SK-N-SH (cell line): ENCODE results near the gene SAMD4A. TPM values are rescaled to one million over a fixed set of nuclear protein-coding genes. Genes with fewer than 3 reads are reported as not detected.

Experiments used
- CTCF ChIA-PET: fragments of 300-600, 350-600 bp; formaldehyde crosslinking; extraction: SDS; loops from one replicate; lab custom pipeline; 2021; lab: Yijun Ruan, JAX
- POLR2A ChIA-PET: fragments of 350-600 bp; sonication (Branson Sonifier 250); formaldehyde crosslinking; extraction: SDS; loops from one replicate; lab custom pipeline; 2020; ENCODE audit warnings: antibody characterized with exemption, inconsistent platforms; lab: Yijun Ruan, JAX
- DNase-seq: peaks from one replicate; pipeline ENCODE4 v3.0.0; 2012
- H2AFZ ChIP-seq: fragments of 200-600 bp; sonication (generic); 2 replicates; pipeline ENCODE4 v1.8.1; 2016; ENCODE audit warnings: antibody characterized with exemption, mild to moderate bottlenecking, low read depth
- H3F3A ChIP-seq: fragments of 200-600 bp; sonication (generic); replicated peaks from 2 replicates; pipeline ENCODE3; 2016; ENCODE audit warnings: antibody characterized with exemption, mild to moderate bottlenecking; ENCODE audit not compliant: insufficient read depth
- H3K27ac ChIP-seq, 2 experiments: fragments of 200-500 bp in 1 of 2; fragments of 200-600 bp in 1 of 2; sonication (Bioruptor generic) in 1 of 2; sonication (generic), shearing (Covaris generic) in 1 of 2; 2 replicates each; pipeline versions ENCODE4 v1.5.1 to v1.6.1; 2014 to 2016; ENCODE audit warnings: low read depth in 2 of 2, inconsistent platforms in 1 of 2, low read length in 1 of 2, mild to moderate bottlenecking in 1 of 2, mixed read lengths in 1 of 2
- H3K27me3 ChIP-seq: fragments of 200-600 bp; sonication (generic), shearing (Covaris generic); 2 replicates; pipeline ENCODE4 v1.6.1; 2016; ENCODE audit warnings: mixed run types; ENCODE audit not compliant: insufficient read depth
- H3K36me3 ChIP-seq, 2 experiments: fragments of 200-500 bp in 1 of 2; fragments of 200-600 bp in 1 of 2; sonication (Bioruptor generic) in 1 of 2; sonication (generic) in 1 of 2; replicated peaks in 1 of 2; 2 replicates each; pipeline versions ENCODE3 to v1.5.1; 2014 to 2016; ENCODE audit warnings: low read length in 1 of 2, mild to moderate bottlenecking in 1 of 2; ENCODE audit not compliant: insufficient read depth in 2 of 2, control insufficient read depth in 1 of 2
- H3K4me1 ChIP-seq, 2 experiments: fragments of 200-500 bp in 1 of 2; fragments of 200-600 bp in 1 of 2; sonication (Bioruptor generic) in 1 of 2; sonication (generic), shearing (Covaris generic) in 1 of 2; 2 replicates each; pipeline versions ENCODE4 v1.5.1 to v1.6.1; 2014 to 2016; ENCODE audit warnings: low read depth in 1 of 2, low read length in 1 of 2, mixed run types in 1 of 2; ENCODE audit not compliant: insufficient read depth in 2 of 2, control insufficient read depth in 1 of 2
- H3K4me2 ChIP-seq: fragments of 200-600 bp; sonication (generic), shearing (Covaris generic); 2 replicates; pipeline ENCODE4 v1.6.1; 2017; ENCODE audit warnings: mixed run types
- H3K4me3 ChIP-seq, 2 experiments: fragments of 200-500 bp in 1 of 2; fragments of 200-600 bp in 1 of 2; sonication (Bioruptor generic) in 1 of 2; sonication (generic), shearing (Covaris generic) in 1 of 2; 2 replicates each; pipeline versions ENCODE4 v1.5.1 to v1.8.1; 2014 to 2016; ENCODE audit warnings: low read depth in 2 of 2, inconsistent platforms in 1 of 2, low read length in 1 of 2, mild to moderate bottlenecking in 1 of 2, mixed read lengths in 1 of 2, moderate library complexity in 1 of 2
- H3K79me2 ChIP-seq: fragments of 200-600 bp; sonication (generic); 2 replicates; pipeline ENCODE4 v1.8.1; 2017; ENCODE audit warnings: mild to moderate bottlenecking; ENCODE audit not compliant: insufficient read depth
- H3K9ac ChIP-seq: fragments of 200-600 bp; sonication (generic); 2 replicates; pipeline ENCODE4 v1.6.1; 2017; ENCODE audit warnings: mixed run types
- H3K9me2 ChIP-seq: fragments of 200-600 bp; sonication (generic); 2 replicates; pipeline ENCODE4 v1.6.1; 2017; ENCODE audit warnings: mixed run types
- H3K9me3 ChIP-seq: fragments of 200-600 bp; sonication (generic); 2 replicates; pipeline ENCODE4 v1.6.1; 2017; ENCODE audit warnings: mixed run types, mild to moderate bottlenecking, moderate library complexity
- H4K20me1 ChIP-seq: fragments of 200-600 bp; sonication (generic); 2 replicates; pipeline ENCODE4 v1.6.1; 2017; ENCODE audit warnings: mild to moderate bottlenecking, mixed run types; ENCODE audit not compliant: insufficient read depth
- CHD2 ChIP-seq: fragments of 150-350 bp; IDR thresholded peaks from 2 replicates; pipeline ENCODE4 v1.6.1; 2018; ENCODE audit warnings: low read length; ENCODE audit not compliant: partially characterized antibody
- EP300 ChIP-seq, 2 experiments: IDR thresholded peaks; 2 replicates each; pipeline versions ENCODE4 v1.4.0 to v1.6.1; 2012; ENCODE audit warnings: borderline replicate concordance in 1 of 2, low read depth in 1 of 2, low read length in 1 of 2
- FOSL2 ChIP-seq: IDR thresholded peaks from 2 replicates; pipeline ENCODE4 v1.4.0; 2012; ENCODE audit warnings: low read depth, mild to moderate bottlenecking, moderate library complexity, borderline replicate concordance
- JUND ChIP-seq: IDR thresholded peaks from 2 replicates; pipeline ENCODE4 v1.4.0; 2012
- POLR2AphosphoS5 ChIP-seq: IDR thresholded peaks from 2 replicates; pipeline ENCODE4 v1.6.1; 2012; ENCODE audit warnings: low read depth, low read length
- RAD21 ChIP-seq: IDR thresholded peaks from 2 replicates; pipeline ENCODE4 v1.6.1; 2012; ENCODE audit warnings: mild to moderate bottlenecking, low read length
- RCOR1 ChIP-seq: fragments of 150-350 bp; IDR thresholded peaks from 2 replicates; pipeline ENCODE4 v1.6.1; 2017; ENCODE audit warnings: antibody characterized with exemption, low read length
- TAF1 ChIP-seq: IDR thresholded peaks from 2 replicates; pipeline ENCODE4 v1.6.1; 2012; ENCODE audit warnings: low read depth, mild to moderate bottlenecking, low read length, moderate library complexity, borderline replicate concordance
- TEAD4 ChIP-seq: IDR thresholded peaks from 2 replicates; pipeline ENCODE4 v1.4.0; 2012; ENCODE audit warnings: mild to moderate bottlenecking, borderline replicate concordance; ENCODE audit not compliant: insufficient read depth
- USF1 ChIP-seq: IDR thresholded peaks from 2 replicates; pipeline ENCODE4 v1.4.0; 2012; ENCODE audit warnings: low read depth, borderline replicate concordance
- YY1 ChIP-seq: IDR thresholded peaks from 2 replicates; pipeline ENCODE4 v1.4.0; 2012; ENCODE audit warnings: low read depth, mild to moderate bottlenecking
- WGBS: methylation state at CpG from one replicate; pipeline ENCODE4 v1.1.6; 2017; ENCODE audit warnings: low lambda C conversion rate; 5-methylcytosine and 5-hydroxymethylcytosine counted together
- polyA plus RNA-seq, 3 experiments: library from polyadenylated mRNA; depleted of rRNA; stranded (reverse); fragments of >200 nt; gene quantifications; 2 replicates each; pipeline ENCODE4 v1.2.3, GENCODE V29; 2012
- TF ChIP-seq, protein P1 (sequence below): fragments of 150-350 bp; IDR thresholded peaks from 2 replicates; pipeline ENCODE4 v1.6.1; 2016; ENCODE audit warnings: mild to moderate bottlenecking, low read depth, low read length

Gene SAMD4A
- polyA plus RNA-seq, 1 of the 3 experiments (the other 2 are of a cell fraction) = 5.0 TPM

DNA sequence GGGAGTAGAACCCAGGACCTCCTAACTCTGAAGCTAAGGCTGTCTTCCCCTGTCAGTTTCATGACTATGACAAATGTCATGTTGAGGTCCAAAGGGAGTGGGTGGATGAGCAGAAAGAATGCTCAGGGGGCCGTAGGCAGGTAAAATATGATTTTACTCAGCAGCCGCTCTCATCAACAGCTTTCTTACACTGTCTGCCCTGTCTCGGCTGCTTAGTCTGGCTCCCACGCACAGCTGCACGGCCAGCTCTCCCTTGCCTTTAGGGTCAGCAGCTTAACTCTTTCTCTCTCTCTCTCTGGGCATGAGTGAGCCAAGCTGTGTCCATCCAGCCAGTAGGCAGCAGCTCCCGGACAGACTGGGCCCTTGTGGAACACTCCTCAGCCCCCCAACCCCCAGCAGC is 240.5 kb downstream of the SAMD4A start:
- DNase-seq = no peak
- Histone ChIP-seq H3K27ac (peak overlapping the region in 1 of 2 experiments; percentile 89; a peak in 2 of 4 replicates), H2AFZ (no peak overlapping the region)
- TF ChIP-seq RCOR1 = no peak
- TF ChIP-seq POLR2AphosphoS5 = no peak
- TF ChIP-seq CHD2 = no peak
- 0 out of 4 replicates have a peak, but pooled peaks of 1 of the 2 experiments have one; percentile 11 for TF ChIP-seq EP300 (IDR thresholded peaks at IDR 0.05; ENCODE audit: borderline replicate concordance in 1 of 2, low read depth in 1 of 2, low read length in 1 of 2)
- TF ChIP-seq, all 33 proteins: peak for 1
- Histone ChIP-seq H3K9me3 (no peaks in the 10 kb centered on the region), H3K27me3 (no peaks in the 10 kb centered on the region), H3K4me3 (no peak overlapping the region), H3K4me1 (peaks cover 0 to 67% of the 10 kb centered on the region in 2 experiments; a peak in 2 of 4 replicates), H4K20me1 (no peaks in the 10 kb centered on the region), H3K79me2 (no peaks in the 10 kb centered on the region), H3K36me3 (no peaks in the 10 kb centered on the region), H3F3A (no peaks in the 10 kb centered on the region), H3K9me2 (no peaks in the 10 kb centered on the region), H3K9ac (no peak overlapping the region), H3K4me2 (no peak overlapping the region)
- WGBS = 78% methylated on average over 5 of the region's 6 CpGs
- ChIA-PET POLR2A (interaction anchor here (0.5 to 3.4 kb wide), 13 partner anchors 10 to 319 kb away, joined by 3 to 63 read pairs (median 6); partner anchors contain the start of genes GCH1, GMFB and SAMD4A), CTCF (interaction anchor here (0.8 to 8.4 kb wide), 16 partner anchors 12 to 249 kb away, joined by 3 to 71 read pairs (median 6); partner anchors contain the start of genes GCH1 and SAMD4A)

- H3F3A ChIP-seq = no peaks in the 10 kb centered on the region
- H2AFZ ChIP-seq = no peak overlapping the region
- peak overlapping the region in 1 of 2 experiments; percentile 89; a peak in 2 of 4 replicates for H3K27ac ChIP-seq
- H3K4me3 ChIP-seq = no peak overlapping the region
- WGBS = 60% methylated on average over 2 of the region's 7 CpGs
- no peaks in the 10 kb centered on the region for H3K9me2 ChIP-seq
- H3K4me1 ChIP-seq = peaks cover 0 to 67% of the 10 kb centered on the region in 2 experiments; a peak in 2 of 4 replicates
- H4K20me1 ChIP-seq = no peaks in the 10 kb centered on the region
- no peak overlapping the region for H3K9ac ChIP-seq
- no peak for DNase-seq
- no peaks in the 10 kb centered on the region for H3K36me3 ChIP-seq
- ChIA-PET POLR2A (interaction anchor here (0.5 to 3.4 kb wide), 17 partner anchors 10 to 319 kb away, joined by 3 to 63 read pairs (median 5); partner anchors contain the start of genes GCH1, GMFB, MAPK1IP1L and SAMD4A), CTCF (interaction anchor here (0.8 to 8.4 kb wide), 17 partner anchors 11 to 243 kb away, joined by 3 to 71 read pairs (median 5); partner anchors contain the start of genes MAPK1IP1L and SAMD4A)
- no peak for TF ChIP-seq USF1
- TF ChIP-seq, protein P1, sequence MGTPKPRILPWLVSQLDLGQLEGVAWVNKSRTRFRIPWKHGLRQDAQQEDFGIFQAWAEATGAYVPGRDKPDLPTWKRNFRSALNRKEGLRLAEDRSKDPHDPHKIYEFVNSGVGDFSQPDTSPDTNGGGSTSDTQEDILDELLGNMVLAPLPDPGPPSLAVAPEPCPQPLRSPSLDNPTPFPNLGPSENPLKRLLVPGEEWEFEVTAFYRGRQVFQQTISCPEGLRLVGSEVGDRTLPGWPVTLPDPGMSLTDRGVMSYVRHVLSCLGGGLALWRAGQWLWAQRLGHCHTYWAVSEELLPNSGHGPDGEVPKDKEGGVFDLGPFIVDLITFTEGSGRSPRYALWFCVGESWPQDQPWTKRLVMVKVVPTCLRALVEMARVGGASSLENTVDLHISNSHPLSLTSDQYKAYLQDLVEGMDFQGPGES = no peak
- no peak for TF ChIP-seq CHD2
- TF ChIP-seq JUND = no peak
- no peak for TF ChIP-seq TEAD4
- no peak for TF ChIP-seq RAD21
- TF ChIP-seq RCOR1 = no peak
- no peak for TF ChIP-seq EP300 (IDR thresholded peaks at IDR 0.05; ENCODE audit: borderline replicate concordance in 1 of 2, low read depth in 1 of 2, low read length in 1 of 2)
- no peak for TF ChIP-seq YY1
- TF ChIP-seq FOSL2 = no peak
- TF ChIP-seq TAF1 = no peak
- TF ChIP-seq, all 33 proteins: peak for 0
- Histone ChIP-seq H3K9me3 (no peaks in the 10 kb centered on the region), H3K4me2 (no peak overlapping the region), H3K79me2 (no peaks in the 10 kb centered on the region), H3K27me3 (no peaks in the 10 kb centered on the region)
Observed at GRCh38 chr14:54807881-54808280, 241.0 kb downstream of the SAMD4A start.
